Hematopoietic multipotent progenitor cell treated with erythropoietin and hydrocortisone succinate and interleukin-3 and kit ligand, for 4 days (in vitro differentiated cells): Measurements from ENCODE around the gene RABL3.
"Not testable (repeated sequence)": the region's sequence is repeated elsewhere in the genome, so short reads cannot be mapped to it uniquely, and the experiment has no call there.

Experiments used
- DNase-seq: peaks from one replicate; pipeline ENCODE4 v3.0.0-alpha.2; 2015

Gene RABL3, protein sequence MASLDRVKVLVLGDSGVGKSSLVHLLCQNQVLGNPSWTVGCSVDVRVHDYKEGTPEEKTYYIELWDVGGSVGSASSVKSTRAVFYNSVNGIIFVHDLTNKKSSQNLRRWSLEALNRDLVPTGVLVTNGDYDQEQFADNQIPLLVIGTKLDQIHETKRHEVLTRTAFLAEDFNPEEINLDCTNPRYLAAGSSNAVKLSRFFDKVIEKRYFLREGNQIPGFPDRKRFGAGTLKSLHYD

GRCh38 chr3:120742198-120742848 is at the start of gene RABL3, which contains the start of gene GTF2E1:
Gene RABL3 (minus strand): TSS chr3:120742516. CDS start chr3:120742507, 9 bp downstream.
Gene GTF2E1 (plus strand): TSS chr3:120742744. CDS start chr3:120750553, 7,809 bp downstream.
- peak; percentile 99 for DNase-seq

GRCh38 chr3:120791913-120792312 is 49.6 kb upstream of the RABL3 start:
- DNase-seq = no peak

DNA sequence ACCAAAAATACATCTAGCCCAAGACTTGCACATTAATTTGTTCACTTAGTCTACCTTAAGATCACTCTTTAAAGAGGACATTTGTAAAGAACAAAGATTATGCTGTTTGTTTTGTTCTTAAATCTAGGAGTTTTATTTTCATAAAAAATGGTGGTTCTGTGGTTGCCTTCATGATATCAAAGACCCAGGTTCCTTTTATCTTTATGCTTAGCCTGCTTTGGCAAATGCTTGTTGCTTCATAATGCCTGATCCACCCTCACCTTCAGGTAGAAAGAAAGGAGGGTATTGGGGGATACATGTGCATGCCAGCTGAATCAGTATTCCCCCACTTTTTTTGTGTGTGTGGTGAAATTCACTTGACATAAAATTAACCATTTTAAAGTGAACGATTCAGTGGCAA is 48.7 kb upstream of the RABL3 start:
- no peak for DNase-seq

DNA sequence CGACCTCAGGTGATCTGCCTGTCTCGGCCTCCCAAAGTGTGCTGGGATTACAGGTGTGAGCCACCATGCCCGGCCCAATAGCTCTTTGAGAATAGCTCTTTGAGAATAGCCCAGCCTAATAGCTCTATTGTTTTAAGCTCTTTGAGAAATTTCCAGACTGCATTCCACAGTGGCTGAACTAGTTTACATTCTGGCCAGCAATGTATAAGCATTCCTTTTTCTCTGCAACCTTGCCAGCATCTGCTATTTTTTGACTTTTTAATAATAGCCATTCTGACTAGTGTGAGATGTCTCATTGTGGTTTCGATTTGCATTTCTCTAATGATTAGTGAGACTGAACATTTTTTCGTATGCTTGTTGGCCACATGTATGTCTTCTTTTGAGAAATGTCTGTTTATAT is 43.5 kb upstream of the RABL3 start:
- DNase-seq = not testable (repeated sequence)

DNA sequence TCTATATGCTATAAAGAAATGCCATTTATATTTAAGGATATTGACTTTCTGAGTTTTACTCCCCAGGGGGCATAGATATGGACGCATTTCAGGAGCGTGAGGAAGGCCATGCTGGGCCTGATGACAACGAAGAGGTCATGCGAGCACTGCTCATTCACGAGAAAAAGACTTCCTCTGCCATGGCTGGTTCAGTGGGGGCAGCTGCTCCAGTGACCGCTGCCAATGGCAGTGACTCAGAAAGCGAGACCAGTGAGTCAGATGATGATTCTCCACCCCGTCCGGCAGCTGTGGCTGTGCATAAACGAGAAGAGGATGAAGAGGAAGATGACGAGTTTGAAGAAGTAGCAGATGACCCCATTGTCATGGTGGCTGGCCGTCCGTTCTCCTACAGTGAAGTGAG is 38.7 kb upstream of the RABL3 start:
- no peak for DNase-seq

DNA sequence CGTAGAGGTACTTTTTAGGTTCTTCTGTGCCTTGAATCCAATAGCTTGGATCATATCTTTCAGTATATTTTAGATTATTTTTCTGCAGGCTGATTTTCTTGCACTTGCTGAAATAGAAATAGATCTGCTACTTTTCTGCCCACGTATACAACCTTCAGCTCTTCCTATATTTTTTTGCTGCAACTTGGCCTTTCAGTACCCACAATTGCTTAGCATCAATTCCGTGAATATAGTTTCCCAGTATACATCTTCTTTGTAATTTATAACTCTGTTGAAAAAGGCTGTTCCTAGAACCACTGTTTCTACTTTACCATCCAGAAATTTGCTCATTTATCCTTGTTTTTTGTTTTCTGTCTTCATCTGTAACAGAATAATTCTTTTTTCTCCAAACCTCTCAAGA is 36.5 kb upstream of the RABL3 start:
- no peak for DNase-seq

DNA sequence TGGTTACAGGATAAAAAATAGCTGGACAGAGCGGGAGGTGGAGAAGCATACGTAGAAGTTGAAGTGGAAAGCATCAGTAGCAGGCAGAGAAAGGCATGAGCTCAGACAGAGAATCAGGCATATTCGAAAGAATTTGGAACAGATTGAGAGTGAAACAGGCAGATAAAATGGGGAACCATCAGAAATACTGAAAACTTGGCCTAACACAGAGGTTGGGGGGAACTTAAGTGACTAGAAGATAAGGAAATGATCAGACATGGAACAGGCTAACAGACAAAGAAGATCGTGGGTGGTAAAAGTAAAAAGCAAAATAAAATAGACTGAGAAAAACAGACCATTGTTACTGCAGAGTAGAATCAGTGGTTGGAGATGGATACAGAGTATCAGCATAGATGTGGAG is 33.1 kb upstream of the RABL3 start:
- DNase-seq = peak; percentile 50

- peak; percentile 41 for DNase-seq
Observed at GRCh38 chr3:120773932-120774331, 31.6 kb upstream of the RABL3 start.

DNA sequence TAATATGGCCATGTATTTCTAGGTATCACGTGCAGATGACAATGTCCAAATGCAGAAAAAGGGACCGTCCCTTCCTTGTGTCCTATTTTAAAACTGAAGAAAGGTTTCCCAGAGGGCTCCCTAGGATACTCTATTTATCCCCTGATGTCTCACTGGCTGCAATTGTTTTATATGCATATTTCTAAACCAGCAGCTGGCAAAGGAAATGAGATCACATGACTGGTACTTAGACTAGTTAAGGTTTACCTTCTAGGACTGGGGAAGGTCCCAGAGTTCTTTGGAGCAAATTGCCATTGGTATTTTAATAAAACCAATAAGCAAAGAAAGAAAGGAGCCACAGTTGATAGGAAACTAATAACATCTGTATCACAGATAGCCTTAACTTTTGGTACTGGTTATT is 29.8 kb upstream of the RABL3 start:
- no peak for DNase-seq

DNA sequence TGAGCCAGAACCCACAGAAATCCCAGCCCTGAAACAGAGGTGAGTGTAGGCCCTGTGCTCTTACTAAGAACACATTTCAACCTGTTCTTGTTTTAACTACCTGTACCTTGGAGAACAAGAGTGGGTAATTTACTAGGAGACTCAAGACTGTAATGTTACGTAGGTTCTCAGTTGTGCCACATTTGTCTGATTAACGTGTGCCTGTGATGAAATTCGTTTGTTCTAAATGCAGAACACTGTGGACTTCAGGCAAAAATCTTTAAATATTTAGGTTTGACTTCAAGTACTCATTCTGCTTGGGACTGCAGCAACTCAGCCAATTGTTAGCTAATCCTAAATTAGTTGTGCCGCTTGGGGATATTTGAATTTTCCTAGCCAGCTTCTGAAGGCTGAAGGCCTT is 28.6 kb upstream of the RABL3 start:
- no peak for DNase-seq

GRCh38 chr3:120769436-120769835 is 27.1 kb upstream of the RABL3 start:
- DNase-seq = no peak

DNA sequence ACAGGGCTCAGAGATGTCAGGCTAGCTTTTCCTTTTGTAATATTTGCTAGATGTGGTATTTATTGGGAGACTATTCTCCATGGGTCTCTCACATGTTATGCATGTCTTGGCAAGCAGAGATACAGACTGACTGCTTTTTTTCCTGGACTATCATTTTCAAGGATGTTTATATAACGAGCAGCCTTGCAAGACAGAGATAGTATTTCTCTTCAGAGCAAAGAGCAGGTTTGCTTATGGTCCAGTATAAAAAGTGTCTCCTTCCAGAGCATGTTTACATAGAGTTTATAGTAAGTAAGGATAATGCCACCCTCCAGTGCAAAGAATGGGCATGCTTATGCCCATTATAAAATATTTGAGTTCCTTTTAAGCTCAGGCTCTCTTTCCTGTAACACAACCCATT is 24.8 kb upstream of the RABL3 start:
- no peak for DNase-seq

GRCh38 chr3:120766576-120766975 is 24.3 kb upstream of the RABL3 start:
- no peak for DNase-seq

- no peak for DNase-seq
Observed at GRCh38 chr3:120765830-120766493, 23.6 kb upstream of the RABL3 start.

DNA sequence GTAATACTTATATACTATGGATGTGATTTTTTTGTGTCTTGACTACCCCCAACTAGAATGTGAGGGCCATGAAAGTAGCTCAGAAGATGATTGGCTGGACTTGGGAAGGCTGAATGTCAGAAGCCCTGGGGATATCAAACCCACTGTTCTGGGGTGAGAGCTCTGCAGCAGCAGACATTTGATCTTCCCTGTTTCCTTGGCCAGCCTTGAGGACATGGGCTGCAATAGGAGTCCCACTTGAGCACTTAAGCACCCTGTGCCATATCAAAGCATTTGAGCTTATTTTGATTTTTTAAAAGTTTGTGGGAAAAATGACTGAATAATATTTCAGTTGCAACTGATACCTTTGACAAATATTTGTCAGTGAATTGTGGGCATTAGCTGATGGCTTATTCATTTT is 21.9 kb upstream of the RABL3 start:
- no peak for DNase-seq

GRCh38 chr3:120763601-120764000 is 21.3 kb upstream of the RABL3 start:
- DNase-seq = no peak

DNA sequence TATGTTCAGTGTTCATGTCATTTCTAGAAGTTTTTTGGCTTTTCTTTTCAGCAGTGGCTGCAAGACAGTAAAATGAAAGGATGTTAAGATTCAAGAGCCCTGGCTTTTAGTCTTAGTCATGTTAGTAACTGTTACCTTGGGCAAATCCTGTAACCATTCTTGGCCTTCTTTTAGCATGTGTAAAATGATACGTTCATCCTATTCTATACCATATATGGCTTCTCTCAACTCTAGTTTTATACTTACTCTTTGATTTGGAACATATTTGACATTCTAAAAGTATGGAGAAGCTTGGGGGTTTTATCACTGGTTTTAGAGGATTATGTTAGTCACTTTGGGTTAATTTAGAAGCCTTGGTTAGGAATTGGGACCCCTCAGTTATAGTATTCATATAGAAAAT is 20.3 kb upstream of the RABL3 start:
- DNase-seq = no peak

DNA sequence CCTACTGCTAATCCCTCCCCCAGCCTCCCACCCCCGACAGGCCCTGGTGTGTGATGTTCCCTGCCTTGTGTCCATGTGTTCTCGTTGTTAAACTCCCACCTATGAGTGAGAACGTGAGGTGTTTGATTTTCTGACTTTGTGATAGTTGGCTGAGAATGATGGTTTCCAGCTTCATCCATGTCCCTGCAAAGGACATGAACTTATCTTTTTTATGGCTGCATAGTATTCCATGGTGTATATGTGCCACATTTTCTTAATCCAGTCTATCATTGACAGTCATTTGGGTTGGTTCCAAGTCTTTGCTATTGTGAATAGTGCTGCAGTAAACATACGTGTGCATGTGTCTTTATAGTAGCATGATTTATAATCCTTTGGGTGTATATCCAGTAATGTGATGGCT is 16.2 kb upstream of the RABL3 start:
- not testable (repeated sequence) for DNase-seq

GRCh38 chr3:120756061-120756460 is 13.7 kb upstream of the RABL3 start:
- DNase-seq = no peak

- DNase-seq = no peak
Observed at GRCh38 chr3:120753810-120754209, 11.5 kb upstream of the RABL3 start.

GRCh38 chr3:120752865-120753264 is 10.5 kb upstream of the RABL3 start:
- no peak for DNase-seq

GRCh38 chr3:120752230-120752629 is 9.9 kb upstream of the RABL3 start:
- no peak for DNase-seq

GRCh38 chr3:120749843-120750242 is 7.5 kb upstream of the RABL3 start:
- no peak for DNase-seq

DNA sequence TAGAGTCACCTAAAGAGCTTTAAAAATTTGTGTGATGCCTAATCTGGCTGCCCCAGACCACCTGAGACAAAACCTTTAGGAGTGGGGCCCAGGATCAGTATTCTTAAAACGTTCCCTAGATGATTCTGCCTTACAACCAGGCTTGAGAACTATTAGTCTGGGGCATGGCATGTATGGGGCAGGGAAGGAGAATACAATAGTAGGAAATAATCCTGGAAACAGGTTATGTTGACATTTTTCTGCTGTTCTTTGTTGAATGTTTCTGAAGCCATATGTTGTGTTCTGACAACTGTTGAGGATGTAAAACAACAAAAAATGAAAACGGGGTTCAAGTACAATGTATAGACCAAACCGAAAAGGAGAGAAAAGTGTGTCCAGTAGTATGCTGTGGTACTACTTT is 3.1 kb upstream of the RABL3 start:
- DNase-seq = no peak
